RWPE2 (cell line): ENCODE measurements around the gene HEMGN.
"Not testable (repeated sequence)": the region's sequence is repeated elsewhere in the genome, so short reads cannot be mapped to it uniquely, and the experiment has no call there.

Experiments
- ATAC-seq: fragments of 200-7000 bp; cut with Tn5 transposase; 3 replicates; pipeline ENCODE4 v1.9.1; 2021; ENCODE audit warnings: low read depth
- DNase-seq: peaks from one replicate; pipeline ENCODE4 v3.0.0-alpha.2; 2020; ENCODE audit warnings: low spot score
- H3K27ac ChIP-seq: fragments of 450-650 bp; 2 replicates; pipeline ENCODE4 v1.5.1; 2017; ENCODE audit warnings: mild to moderate bottlenecking; ENCODE audit not compliant: poor library complexity, severe bottlenecking
- H3K27me3 ChIP-seq: fragments of 250-450 bp; sonication (Bioruptor Pico); 2 replicates; pipeline ENCODE4 v1.5.1; 2021; ENCODE audit warnings: mild to moderate bottlenecking, moderate library complexity; ENCODE audit not compliant: insufficient read depth, poor library complexity, severe bottlenecking
- H3K36me3 ChIP-seq: fragments of 250-450 bp; sonication (Bioruptor Pico); 2 replicates; pipeline ENCODE4 v1.5.1; 2020; ENCODE audit warnings: low read depth, mild to moderate bottlenecking, moderate library complexity
- H3K4me1 ChIP-seq: fragments of 250-450 bp; sonication (Bioruptor Pico); 2 replicates; pipeline ENCODE4 v1.5.1; 2021; ENCODE audit warnings: mild to moderate bottlenecking, moderate library complexity; ENCODE audit not compliant: insufficient read depth, poor library complexity, severe bottlenecking
- H3K4me3 ChIP-seq: fragments of 250-450 bp; sonication (Bioruptor Pico); 2 replicates; pipeline ENCODE4 v1.5.1; 2021; ENCODE audit warnings: mild to moderate bottlenecking, moderate library complexity; ENCODE audit not compliant: severe bottlenecking
- H3K9me3 ChIP-seq: fragments of 250-450 bp; sonication (Bioruptor Pico); 2 replicates; pipeline ENCODE4 v1.5.1; 2021; ENCODE audit warnings: mild to moderate bottlenecking, moderate library complexity; ENCODE audit not compliant: severe bottlenecking
- TF ChIP-seq, protein P1 (sequence below): fragments of 450-650 bp; IDR thresholded peaks from one replicate; pipeline ENCODE4 v1.5.1; 2017; ENCODE audit warnings: mild to moderate bottlenecking, moderate library complexity; ENCODE audit not compliant: poor library complexity, severe bottlenecking

The HEMGN gene

DNA sequence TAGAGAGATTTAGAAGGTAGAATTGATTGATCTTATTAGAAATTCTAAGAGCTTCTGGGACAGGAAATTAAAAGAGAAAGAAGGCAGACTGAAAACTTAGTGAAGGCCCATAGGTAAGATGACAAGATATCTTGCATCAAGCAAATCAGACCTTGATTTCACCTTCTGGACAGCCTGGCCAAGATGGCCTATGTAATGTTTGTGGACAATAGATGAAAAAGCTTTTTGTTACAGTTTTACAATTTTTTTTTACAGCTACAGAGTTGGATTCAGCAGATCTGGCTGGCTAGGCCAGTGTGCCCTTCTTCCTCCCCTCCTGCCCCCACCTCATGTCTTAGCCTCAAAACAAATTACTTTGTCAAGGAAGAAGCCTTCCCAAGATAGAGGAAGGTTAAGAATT, 21.6 kb upstream of the HEMGN start:
- ATAC-seq = no peak
- Histone ChIP-seq H3K4me1 (no peaks in the 10 kb centered on the region), H3K27me3 (no peaks in the 10 kb centered on the region), H3K27ac (no peak overlapping the region), H3K4me3 (no peak overlapping the region), H3K9me3 (no peaks in the 10 kb centered on the region), H3K36me3 (no peaks in the 10 kb centered on the region)
- no peak for DNase-seq
- TF ChIP-seq, protein P1, sequence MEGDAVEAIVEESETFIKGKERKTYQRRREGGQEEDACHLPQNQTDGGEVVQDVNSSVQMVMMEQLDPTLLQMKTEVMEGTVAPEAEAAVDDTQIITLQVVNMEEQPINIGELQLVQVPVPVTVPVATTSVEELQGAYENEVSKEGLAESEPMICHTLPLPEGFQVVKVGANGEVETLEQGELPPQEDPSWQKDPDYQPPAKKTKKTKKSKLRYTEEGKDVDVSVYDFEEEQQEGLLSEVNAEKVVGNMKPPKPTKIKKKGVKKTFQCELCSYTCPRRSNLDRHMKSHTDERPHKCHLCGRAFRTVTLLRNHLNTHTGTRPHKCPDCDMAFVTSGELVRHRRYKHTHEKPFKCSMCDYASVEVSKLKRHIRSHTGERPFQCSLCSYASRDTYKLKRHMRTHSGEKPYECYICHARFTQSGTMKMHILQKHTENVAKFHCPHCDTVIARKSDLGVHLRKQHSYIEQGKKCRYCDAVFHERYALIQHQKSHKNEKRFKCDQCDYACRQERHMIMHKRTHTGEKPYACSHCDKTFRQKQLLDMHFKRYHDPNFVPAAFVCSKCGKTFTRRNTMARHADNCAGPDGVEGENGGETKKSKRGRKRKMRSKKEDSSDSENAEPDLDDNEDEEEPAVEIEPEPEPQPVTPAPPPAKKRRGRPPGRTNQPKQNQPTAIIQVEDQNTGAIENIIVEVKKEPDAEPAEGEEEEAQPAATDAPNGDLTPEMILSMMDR = no peak

DNA sequence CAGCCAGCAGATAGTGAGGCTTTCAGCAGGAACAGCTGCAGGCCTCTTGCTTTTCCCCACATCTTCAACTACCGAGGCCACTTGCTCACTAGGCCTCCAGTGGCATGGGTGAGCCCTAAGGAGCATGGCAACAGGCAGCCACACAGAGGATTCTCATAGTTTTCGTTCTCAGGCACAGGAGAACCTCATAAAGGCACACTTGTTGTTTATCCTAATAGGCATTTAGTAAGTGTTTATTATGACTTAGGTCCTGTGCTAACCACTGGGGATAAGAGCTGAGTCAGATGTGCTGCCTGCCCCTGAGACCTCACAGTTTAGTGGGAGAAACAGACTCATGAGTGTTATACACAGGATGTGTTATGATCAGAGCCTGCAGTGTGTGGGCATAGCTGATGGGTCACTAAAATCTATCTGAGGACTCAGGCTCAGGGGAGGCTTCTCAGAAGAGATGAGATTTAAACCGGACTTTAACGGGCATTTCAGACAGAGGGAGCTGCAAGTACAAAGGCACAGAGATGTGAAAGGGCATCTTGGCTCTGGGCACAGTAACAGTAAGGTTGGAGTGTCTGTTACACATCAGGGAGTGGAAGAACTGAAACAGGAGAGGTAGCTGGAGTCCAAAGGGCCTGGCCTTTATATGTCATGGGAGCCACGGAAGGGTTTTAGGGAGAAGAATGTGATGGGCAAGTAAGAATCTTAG, 21.0 kb upstream of the HEMGN start:
- Histone ChIP-seq H3K9me3 (no peaks in the 10 kb centered on the region), H3K4me3 (no peak overlapping the region), H3K27me3 (no peaks in the 10 kb centered on the region), H3K36me3 (no peaks in the 10 kb centered on the region), H3K4me1 (no peaks in the 10 kb centered on the region), H3K27ac (no peak overlapping the region)
- TF ChIP-seq, protein P1 = no peak
- DNase-seq (no peak), ATAC-seq (no peak)

DNA sequence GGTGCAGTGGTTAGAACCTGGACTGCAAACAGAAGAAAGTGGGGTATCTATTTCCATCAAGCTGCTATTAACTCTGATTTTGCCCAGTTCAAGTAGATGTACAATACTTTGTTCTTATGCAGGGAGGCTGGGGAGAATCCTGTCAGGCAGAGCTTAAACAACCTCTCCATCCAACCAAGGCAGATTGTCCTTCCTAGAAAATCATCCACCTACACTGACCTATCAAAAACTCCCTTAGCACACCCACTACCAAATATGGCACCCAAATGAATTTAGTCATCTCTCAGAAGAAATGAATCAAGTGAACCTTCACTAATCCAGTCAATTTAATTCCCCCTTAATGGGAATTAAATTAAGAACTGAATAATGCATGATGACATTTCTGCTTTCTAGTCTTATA, 18.4 kb upstream of the HEMGN start:
- DNase-seq = no peak
- H3K27ac ChIP-seq = no peak overlapping the region
- ATAC-seq = no peak
- no peak overlapping the region for H3K4me3 ChIP-seq
- H3K4me1 ChIP-seq = no peaks in the 10 kb centered on the region
- no peaks in the 10 kb centered on the region for H3K9me3 ChIP-seq
- TF ChIP-seq, protein P1 = no peak
- H3K27me3 ChIP-seq = no peaks in the 10 kb centered on the region
- H3K36me3 ChIP-seq = no peaks in the 10 kb centered on the region

DNA sequence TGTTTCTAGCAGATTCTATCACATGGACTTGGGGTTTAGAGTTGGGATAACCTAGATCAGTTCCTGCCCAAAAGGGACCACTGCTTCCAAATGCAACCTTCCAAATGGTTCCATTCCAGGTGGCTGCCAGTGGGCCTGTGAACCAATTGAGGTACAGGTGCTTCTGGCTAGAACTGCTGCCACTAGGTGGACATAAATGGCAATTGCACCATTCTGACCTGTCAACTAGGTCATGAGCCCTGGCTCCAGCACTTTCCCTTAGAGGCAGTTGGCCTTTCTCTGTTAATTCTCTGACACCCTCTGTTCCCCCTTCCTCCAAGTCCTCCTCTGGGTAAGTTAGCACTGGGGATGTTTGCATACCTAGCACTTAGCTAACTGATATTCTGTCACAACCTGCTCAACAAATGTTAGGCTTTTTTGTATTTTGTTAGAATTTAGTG, 16.6 kb upstream of the HEMGN start:
- Histone ChIP-seq H3K27ac (no peak overlapping the region), H3K36me3 (no peaks in the 10 kb centered on the region), H3K4me1 (no peaks in the 10 kb centered on the region), H3K9me3 (no peaks in the 10 kb centered on the region), H3K27me3 (no peaks in the 10 kb centered on the region), H3K4me3 (no peak overlapping the region)
- ATAC-seq = peak; percentile 78
- TF ChIP-seq, protein P1 = peak; percentile 70
- no peak for DNase-seq

DNA sequence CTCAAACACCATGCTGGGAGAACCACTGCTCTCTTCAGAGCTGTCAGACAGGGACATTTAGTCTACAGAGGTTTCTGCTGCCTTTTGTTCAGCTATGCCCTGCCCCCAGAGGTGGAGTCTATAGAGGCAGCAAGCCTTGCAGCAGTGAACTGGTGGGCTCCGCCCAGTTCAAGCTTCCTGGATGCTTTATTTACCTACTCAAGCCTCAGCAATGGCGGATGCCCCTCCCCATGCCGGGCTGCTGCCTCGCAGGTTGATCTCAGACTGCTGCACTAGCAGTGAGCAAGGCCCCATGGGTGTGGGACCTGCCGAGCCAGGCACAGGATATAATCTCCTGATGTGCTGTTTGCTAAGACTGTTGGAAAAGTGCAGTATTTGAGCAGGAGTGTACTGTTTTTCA, 12.9 kb upstream of the HEMGN start:
- not testable (repeated sequence) for H3K36me3 ChIP-seq, H3K27ac ChIP-seq, H3K4me1 ChIP-seq, DNase-seq, ATAC-seq, H3K9me3 ChIP-seq, H3K27me3 ChIP-seq, H3K4me3 ChIP-seq

DNA sequence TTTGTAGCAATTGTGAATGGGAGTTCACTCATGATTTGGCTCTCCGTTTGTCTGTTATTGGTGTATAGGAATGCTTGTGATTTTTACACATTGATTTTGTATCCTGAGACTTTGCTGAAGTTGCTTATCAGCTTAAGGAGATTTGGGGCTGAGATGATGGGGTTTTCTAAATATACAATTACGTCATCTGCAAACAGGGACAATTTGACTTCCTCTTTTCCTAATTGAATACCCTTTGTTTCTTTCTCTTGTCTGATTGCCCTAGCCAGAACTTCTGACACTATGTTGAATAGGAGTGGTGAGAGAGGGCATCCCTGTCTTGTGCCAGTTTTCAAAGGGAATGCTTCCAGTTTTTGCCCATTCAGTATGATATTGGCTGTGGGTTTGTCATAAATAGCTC, 9.1 kb upstream of the HEMGN start:
- not testable (repeated sequence) for DNase-seq, H3K4me3 ChIP-seq, H3K9me3 ChIP-seq, H3K4me1 ChIP-seq, H3K36me3 ChIP-seq, ATAC-seq, H3K27ac ChIP-seq
- H3K27me3 ChIP-seq = peaks cover 15% of the 10 kb centered on the region

DNA sequence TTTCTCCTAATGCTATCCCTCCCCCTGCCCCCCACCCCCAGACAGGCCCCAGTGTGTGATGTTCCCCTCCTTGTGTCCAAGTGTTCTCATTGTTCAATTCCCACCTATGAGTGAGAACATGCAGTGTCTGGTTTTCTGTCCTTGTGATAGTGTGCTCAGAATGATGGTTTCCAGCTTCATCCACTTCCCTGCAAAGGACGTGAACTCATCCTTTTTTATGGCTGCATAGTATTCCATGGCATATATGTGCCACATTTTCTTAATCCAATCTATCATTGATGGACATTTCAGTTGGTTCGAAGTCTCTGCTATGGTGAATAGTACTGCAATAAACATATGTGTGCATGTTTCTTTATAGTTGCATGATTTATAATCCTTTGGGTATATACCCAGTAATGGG, 7.5 kb upstream of the HEMGN start:
- peaks cover 15% of the 10 kb centered on the region for H3K27me3 ChIP-seq
- not testable (repeated sequence) for ATAC-seq, H3K4me1 ChIP-seq, H3K9me3 ChIP-seq, DNase-seq, H3K27ac ChIP-seq, H3K4me3 ChIP-seq, H3K36me3 ChIP-seq
